Astrocyte of the spinal cord (primary cell): Measurements from ENCODE around the gene ZNF655.
"Not testable (repeated sequence)": the region's sequence is repeated elsewhere in the genome, so short reads cannot be mapped to it uniquely, and the experiment has no call there.

ENCODE experiments used
- DNase-seq: peaks from one replicate; pipeline ENCODE4 v3.0.0; 2011; ENCODE audit warnings: low read depth, low spot score
- H3K4me3 ChIP-seq: 2 replicates; pipeline ENCODE4 v1.5.1; 2011; ENCODE audit warnings: low read depth, mild to moderate bottlenecking, low read length, moderate library complexity
- CTCF ChIP-seq: IDR thresholded peaks from 2 replicates; pipeline ENCODE4 v1.5.1; 2012; ENCODE audit warnings: low read depth, mild to moderate bottlenecking, low read length, inconsistent platforms
- in situ Hi-C: cut with HindIII; loops from 2 replicates; pipeline ENCODE4 v1.10.0; 2017; ENCODE audit warnings: low sequenced_read_pairs

ZNF655 gene

GRCh38 chr7:99539213-99539811 is 19.1 kb upstream of the ZNF655 start:
- in situ Hi-C loops = no loop called here
- no peak overlapping the region for H3K4me3 ChIP-seq
- no peak for TF ChIP-seq CTCF
- no peak for DNase-seq

- H3K4me3 ChIP-seq = no peak overlapping the region
- in situ Hi-C loops = no loop called here
- no peak for TF ChIP-seq CTCF
- no peak for DNase-seq
Measured at GRCh38 chr7:99540542-99540941, 17.9 kb upstream of the ZNF655 start.

- H3K4me3 ChIP-seq = no peak overlapping the region
- DNase-seq = no peak
- TF ChIP-seq CTCF = no peak
- in situ Hi-C loops = no loop called here
Measured at GRCh38 chr7:99541212-99541611, 17.2 kb upstream of the ZNF655 start.

GRCh38 chr7:99543081-99543671 is 15.3 kb upstream of the ZNF655 start:
- no peak for DNase-seq
- in situ Hi-C loops = no loop called here
- TF ChIP-seq CTCF = no peak
- H3K4me3 ChIP-seq = no peak overlapping the region

GRCh38 chr7:99543916-99544315 is 14.5 kb upstream of the ZNF655 start:
- H3K4me3 ChIP-seq = no peak overlapping the region
- TF ChIP-seq CTCF = no peak
- DNase-seq = no peak
- in situ Hi-C loops = no loop called here

GRCh38 chr7:99545308-99545707 is 13.1 kb upstream of the ZNF655 start:
- H3K4me3 ChIP-seq, in situ Hi-C loops, DNase-seq: not testable (repeated sequence)

- in situ Hi-C loops, H3K4me3 ChIP-seq, DNase-seq: not testable (repeated sequence)
Measured at GRCh38 chr7:99549545-99549944, 8.9 kb upstream of the ZNF655 start.

- in situ Hi-C loops = no loop called here
- H3K4me3 ChIP-seq = peak overlapping the region; percentile 99
- DNase-seq = peak; percentile 15
- no peak for TF ChIP-seq CTCF
Measured at GRCh38 chr7:99551334-99551733, 7.1 kb upstream of the ZNF655 start.
